ENCODE data around the gene TRPM5. TPM values are rescaled to one million over a fixed set of nuclear protein-coding genes. Genes with fewer than 3 reads are reported as not detected.

Gene TRPM5
- total and polyA plus RNA-seq, 2 of the 4 experiments (the other 2 are of a cell fraction), result not detected

GRCh38 chr11:2415601-2416380 is 28.5 kb downstream of the TRPM5 start:
- Histone ChIP-seq H3K9ac (ENCODE audit: low read depth, low read length) (no peak overlapping the region), H2BK15ac (ENCODE audit: low read depth, low read length) (no peak overlapping the region), H3K79me1 (ENCODE audit: low read depth in 1 of 2, low read length in 2 of 2) (no peaks in the 10 kb centered on the region), H3K23ac (ENCODE audit: low read depth, low read length) (no peak overlapping the region), H2BK5ac (ENCODE audit: low read depth, low read length, poor library complexity, severe bottlenecking) (no peak overlapping the region), H3K4me1 (ENCODE audit: control insufficient read depth, insufficient read depth, low read length) (no peaks in the 10 kb centered on the region), H2BK120ac (ENCODE audit: low read depth, low read length) (no peak overlapping the region), H2AK5ac (ENCODE audit: low read depth, low read length) (no peak overlapping the region), H3K4me3 (ENCODE audit: insufficient read depth, low read depth, low read length) (no peak overlapping the region), H4K8ac (ENCODE audit: low read depth in 2 of 2, low read length in 2 of 2) (no peak overlapping the region), H3K27me3 (ENCODE audit: control insufficient read depth, insufficient read depth, low read length) (peaks cover 4% of the 10 kb centered on the region; the same call in 1 of the 2 replicates), H4K5ac (ENCODE audit: low read depth, low read length) (no peak overlapping the region), H4K20me1 (ENCODE audit: insufficient read depth, low read length) (no peaks in the 10 kb centered on the region), H2AK9ac (replicated peaks; ENCODE audit: low read depth, low read length, poor library complexity) (no peak overlapping the region), H4K91ac (ENCODE audit: insufficient read depth, low read depth, low read length) (no peak overlapping the region), H2AFZ (replicated peaks; ENCODE audit: low read length, poor library complexity) (peak overlapping the region; percentile 7), H3K27ac (ENCODE audit: insufficient read depth, low read length) (no peak overlapping the region), H3K4ac (ENCODE audit: low read depth, low read length) (no peak overlapping the region), H3K14ac (replicated peaks; ENCODE audit: low read depth, low read length) (no peak overlapping the region), H3K36me3 (ENCODE audit: control insufficient read depth, insufficient read depth, low read length) (no peaks in the 10 kb centered on the region), H3K18ac (ENCODE audit: low read depth, low read length) (no peak overlapping the region), H3K9me3 (ENCODE audit: control insufficient read depth, insufficient read depth, low read length) (no peaks in the 10 kb centered on the region), H3K9me1 (ENCODE audit: insufficient read depth, low read length) (no peaks in the 10 kb centered on the region), H3K56ac (ENCODE audit: extremely low read depth, insufficient read depth, low read length) (no peak overlapping the region), H2BK20ac (ENCODE audit: low read depth, low read length) (no peak overlapping the region), H3K4me2 (ENCODE audit: low read depth, low read length) (no peak overlapping the region)
- ATAC-seq (ENCODE audit: low read depth), result no peak
- ChIA-PET POLR2A (ENCODE audit: unreplicated experiment) (interaction anchor here (0.5 kb wide), 1 partner anchor 245 kb away, joined by 7 read pairs; no protein-coding TSS in a partner anchor), CTCF (no interaction called here)
- no peak for DNase-seq
- in situ Hi-C loops (cut with MboI; ENCODE audit: low sequenced_read_pairs) (loop anchor here (5.0 kb wide), 2 partner anchors 103 to 213 kb away; no protein-coding TSS in a partner anchor), intact Hi-C loops (cut with micrococcal nuclease) (no loop called here), dilution Hi-C loops (cut with HindIII; ENCODE audit: low sequenced_read_pairs, unreplicated experiment) (no loop called here)
- WGBS, 2 experiments (ENCODE audit: extremely low coverage in 2 of 2, insufficient read length in 1 of 2), result 80% methylated on average over 18 of the region's 34 CpGs; no CpG with 5 or more reads in 1 of the 2 experiments
- no TSS peak for BruUV-seq (replicated peaks)
- TF ChIP-seq CEBPB (IDR thresholded peaks at IDR 0.05; ENCODE audit: low read depth, low read length) (no peak), SMC3 (IDR thresholded peaks at IDR 0.05; ENCODE audit: low read depth, low read length) (no peak)
